C4-2B (cell line): ENCODE measurements around the gene DLG2.

ENCODE experiments used
- CTCF ChIP-seq: fragments of 450-650 bp; conservative IDR thresholded peaks from 2 replicates; pipeline ENCODE4 v1.5.1; 2017; ENCODE audit warnings: mild to moderate bottlenecking
- ZFX ChIP-seq: fragments of 450-650 bp; IDR thresholded peaks from 2 replicates; pipeline ENCODE4 v1.6.1; 2017

- no peak for TF ChIP-seq CTCF
- no peak for TF ChIP-seq ZFX
Measured at GRCh38 chr11:84034484-84034883, 1592.7 kb downstream of the DLG2 start.
